ENCODE measurements around the gene HBQ1. TPM values are rescaled to one million over a fixed set of nuclear protein-coding genes. Genes with fewer than 3 reads are reported as not detected.

The HBQ1 gene
- total and polyA plus RNA-seq, 2 of the 4 experiments (the other 2 are of a cell fraction) = 0.92 TPM; not detected in 1

DNA sequence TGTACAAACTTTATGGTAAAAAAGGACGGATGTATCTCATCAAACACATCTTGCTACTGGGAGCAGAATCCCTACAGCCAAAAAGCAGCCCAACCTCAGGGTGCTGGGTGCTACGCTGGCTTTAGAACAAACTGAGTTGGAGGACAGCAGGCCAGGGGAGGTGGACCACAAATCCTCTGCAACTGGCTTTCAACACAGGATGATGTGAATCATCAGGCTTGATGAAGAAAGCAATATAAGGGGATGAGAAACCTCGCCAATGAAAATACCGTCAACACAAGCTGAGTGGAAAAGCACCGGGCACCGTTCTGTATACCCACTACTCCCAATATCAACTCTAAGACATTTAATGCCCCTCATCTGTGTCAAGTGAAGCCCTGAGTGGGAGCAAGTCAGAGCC is 14.3 kb downstream of the HBQ1 start:
- Histone ChIP-seq H4K8ac (ENCODE audit: low read depth in 2 of 2, low read length in 2 of 2) (no peak overlapping the region), H3K4me2 (ENCODE audit: low read depth, low read length) (no peak overlapping the region), H3K9ac (ENCODE audit: low read depth, low read length) (no peak overlapping the region), H3K56ac (ENCODE audit: extremely low read depth, insufficient read depth, low read length) (no peak overlapping the region), H4K91ac (ENCODE audit: insufficient read depth, low read depth, low read length) (no peak overlapping the region), H3K4me3 (ENCODE audit: insufficient read depth, low read depth, low read length) (no peak overlapping the region), H4K20me1 (ENCODE audit: insufficient read depth, low read length) (peaks cover 20% of the 10 kb centered on the region), H3K9me3 (ENCODE audit: control insufficient read depth, insufficient read depth, low read length) (no peaks in the 10 kb centered on the region), H4K5ac (ENCODE audit: low read depth, low read length) (no peak overlapping the region), H2BK120ac (ENCODE audit: low read depth, low read length) (no peak overlapping the region), H2AFZ (replicated peaks; ENCODE audit: low read length, poor library complexity) (peak overlapping the region; percentile 13), H3K14ac (replicated peaks; ENCODE audit: low read depth, low read length) (no peak overlapping the region), H3K23ac (ENCODE audit: low read depth, low read length) (no peak overlapping the region), H2BK5ac (ENCODE audit: low read depth, low read length, poor library complexity, severe bottlenecking) (no peak overlapping the region), H3K36me3 (ENCODE audit: control insufficient read depth, insufficient read depth, low read length) (peaks cover 64% of the 10 kb centered on the region), H2AK5ac (ENCODE audit: low read depth, low read length) (no peak overlapping the region), H3K18ac (ENCODE audit: low read depth, low read length) (no peak overlapping the region), H2BK20ac (ENCODE audit: low read depth, low read length) (no peak overlapping the region), H3K27ac (ENCODE audit: insufficient read depth, low read length) (no peak overlapping the region), H2BK15ac (ENCODE audit: low read depth, low read length) (no peak overlapping the region), H3K4me1 (ENCODE audit: control insufficient read depth, insufficient read depth, low read length) (no peaks in the 10 kb centered on the region), H3K79me1 (ENCODE audit: low read depth in 1 of 2, low read length in 2 of 2) (peaks cover 23 to 51% of the 10 kb centered on the region in 2 experiments), H2AK9ac (replicated peaks; ENCODE audit: low read depth, low read length, poor library complexity) (no peak overlapping the region), H3K4ac (ENCODE audit: low read depth, low read length) (no peak overlapping the region), H3K9me1 (ENCODE audit: insufficient read depth, low read length) (peaks cover 4% of the 10 kb centered on the region), H3K27me3 (ENCODE audit: control insufficient read depth, insufficient read depth, low read length) (no peaks in the 10 kb centered on the region)
- CTCF ChIA-PET = interaction anchor here (1.0 kb wide), 2 partner anchors 13 to 88 kb away, joined by 3 read pairs; no protein-coding TSS in a partner anchor
- in situ Hi-C loops (cut with MboI; ENCODE audit: low sequenced_read_pairs) (no loop called here), dilution Hi-C loops (cut with HindIII; ENCODE audit: low sequenced_read_pairs, unreplicated experiment) (no loop called here), intact Hi-C loops (cut with micrococcal nuclease) (no loop called here)
- TF ChIP-seq CEBPB (IDR thresholded peaks at IDR 0.05; ENCODE audit: low read depth, low read length) (no peak), MAZ (IDR thresholded peaks at IDR 0.05; ENCODE audit: borderline replicate concordance, low read depth, low read length) (no peak), CHD1 (IDR thresholded peaks at IDR 0.05; ENCODE audit: low read depth, low read length) (no peak), CTCF (conservative IDR thresholded peaks at IDR 0.05; ENCODE audit: low read depth, low read length) (no peak), RFX5 (IDR thresholded peaks at IDR 0.05; ENCODE audit: low read depth, low read length) (no peak), BHLHE40 (IDR thresholded peaks at IDR 0.05; ENCODE audit: low read depth, low read length) (no peak), RAD21 (IDR thresholded peaks at IDR 0.05; ENCODE audit: low read length) (no peak), NFE2L2 (IDR thresholded peaks at IDR 0.05; ENCODE audit: low read depth, low read length) (no peak), USF2 (IDR thresholded peaks at IDR 0.05; ENCODE audit: low read depth, low read length) (no peak), POLR2A (IDR thresholded peaks at IDR 0.05; ENCODE audit: low read depth, low read length) (no peak), SMC3 (IDR thresholded peaks at IDR 0.05; ENCODE audit: low read depth, low read length) (no peak), MXI1 (IDR thresholded peaks at IDR 0.05; ENCODE audit: borderline replicate concordance, low read depth, low read length) (no peak), FOS (IDR thresholded peaks at IDR 0.05; ENCODE audit: low read depth, low read length) (no peak), RCOR1 (IDR thresholded peaks at IDR 0.05; ENCODE audit: insufficient replicate concordance, low read length) (no peak), MAFK (IDR thresholded peaks at IDR 0.05; ENCODE audit: low read depth, low read length) (no peak)
- TF ChIP-seq, protein P1, sequence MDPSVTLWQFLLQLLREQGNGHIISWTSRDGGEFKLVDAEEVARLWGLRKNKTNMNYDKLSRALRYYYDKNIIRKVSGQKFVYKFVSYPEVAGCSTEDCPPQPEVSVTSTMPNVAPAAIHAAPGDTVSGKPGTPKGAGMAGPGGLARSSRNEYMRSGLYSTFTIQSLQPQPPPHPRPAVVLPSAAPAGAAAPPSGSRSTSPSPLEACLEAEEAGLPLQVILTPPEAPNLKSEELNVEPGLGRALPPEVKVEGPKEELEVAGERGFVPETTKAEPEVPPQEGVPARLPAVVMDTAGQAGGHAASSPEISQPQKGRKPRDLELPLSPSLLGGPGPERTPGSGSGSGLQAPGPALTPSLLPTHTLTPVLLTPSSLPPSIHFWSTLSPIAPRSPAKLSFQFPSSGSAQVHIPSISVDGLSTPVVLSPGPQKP (IDR thresholded peaks at IDR 0.05; ENCODE audit: borderline replicate concordance, low read depth, low read length) = no peak
- no CpG with 5 or more reads among the region's 6 CpGs for WGBS, 2 experiments (ENCODE audit: extremely low coverage in 2 of 2, insufficient read length in 1 of 2)
- POLR2A ChIA-PET (ENCODE audit: unreplicated experiment) = no interaction called here
- DNase-seq (peak; percentile 29), ATAC-seq (ENCODE audit: low read depth) (no peak)
- no TSS peak for BruUV-seq (replicated peaks)

All from IMR-90 (cell line).